GM19239 (cell line): ENCODE measurements around the gene SBK2.
A peak's percentile ranks its signal among the peaks of the same experiment; 100 is the strongest.
"Not testable (repeated sequence)": the region's sequence is repeated elsewhere in the genome, so short reads cannot be mapped to it uniquely, and the experiment has no call there.

Experiments used
- DNase-seq: peaks from one replicate; pipeline ENCODE4 v3.0.0; 2011; ENCODE audit warnings: low spot score; ENCODE audit not compliant: insufficient read length
- FAIRE-seq: peaks from 2 replicates; lab custom pipeline; 2011; peaks lifted over from hg19 to GRCh38; lab: Jason Lieb, UNC

Gene SBK2

DNA sequence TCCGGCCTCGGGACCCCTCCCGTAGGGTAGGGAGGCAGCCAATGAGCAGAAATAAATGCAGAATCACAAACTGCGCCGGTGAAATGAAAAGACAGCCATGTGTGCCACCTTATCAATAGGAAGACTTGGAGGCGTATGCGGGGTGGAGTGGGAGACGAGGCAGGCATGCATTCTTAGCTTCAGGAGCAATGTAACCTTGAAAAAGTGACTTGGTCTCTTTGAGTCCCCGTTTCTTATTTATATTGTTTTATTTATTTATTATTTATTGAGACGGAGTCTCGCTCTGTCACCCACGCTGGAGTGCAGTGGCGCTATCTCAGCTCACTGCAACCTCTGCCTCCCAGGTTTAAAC, 32.7 kb downstream of the SBK2 start:
- no peak for DNase-seq
- no peak for FAIRE-seq

DNA sequence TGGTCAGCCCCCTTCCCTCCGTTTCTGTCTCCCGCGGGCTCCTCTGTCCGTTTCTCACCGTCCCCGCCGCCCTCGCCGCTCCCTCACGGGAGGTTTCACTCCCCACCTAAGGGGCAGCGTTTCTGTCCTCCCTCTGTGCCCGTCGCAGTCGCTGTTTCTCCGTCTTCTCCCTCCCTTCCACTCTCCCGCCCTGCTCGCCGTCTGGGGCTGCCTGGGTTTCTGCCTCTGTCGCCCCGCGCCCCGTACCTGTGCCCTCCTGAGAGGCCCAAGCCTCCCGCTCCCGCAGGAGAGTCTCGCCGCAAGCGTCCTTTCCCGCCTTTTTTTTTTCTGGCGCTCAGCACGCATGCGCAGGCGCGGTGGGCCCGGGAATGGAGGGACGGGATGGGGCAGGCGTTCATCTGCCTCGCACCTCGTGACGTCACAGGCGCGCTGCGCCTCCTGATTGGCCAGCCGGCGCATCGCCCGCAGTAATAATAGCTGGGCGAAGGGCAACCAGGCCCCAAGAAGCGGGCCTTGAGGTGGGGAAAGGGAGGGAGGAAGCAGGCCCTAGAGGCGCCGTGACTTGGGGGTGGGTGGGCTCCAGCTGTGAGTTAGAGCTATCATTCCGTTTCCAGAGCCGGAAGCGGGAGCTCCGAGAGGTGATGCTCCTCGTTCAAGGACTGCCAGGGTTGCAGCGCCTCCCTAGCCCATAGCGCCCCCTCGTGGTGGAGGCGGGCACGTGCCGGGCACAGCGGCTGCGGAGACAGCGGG, 33.3 kb downstream of the SBK2 start:
- peak; percentile 98 for DNase-seq
- peak; percentile 97 for FAIRE-seq

DNA sequence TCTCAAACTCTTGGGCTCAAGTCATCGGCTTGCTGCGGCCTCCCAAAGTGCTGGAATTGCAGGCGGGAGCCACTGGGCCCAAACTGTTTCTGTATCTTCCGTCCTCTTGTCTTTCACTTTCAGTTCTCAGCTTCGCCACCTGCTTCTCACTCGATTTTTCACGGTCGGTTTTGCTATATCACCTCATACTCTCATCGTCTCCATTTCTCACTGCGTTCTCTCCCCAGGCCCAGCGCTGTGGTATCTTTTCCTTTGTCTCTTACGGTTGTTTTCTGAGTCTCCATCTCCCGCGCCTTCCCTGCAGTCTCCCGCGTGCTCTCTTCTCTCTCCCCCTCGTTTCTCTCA, 33.8 kb downstream of the SBK2 start:
- FAIRE-seq (no peak), DNase-seq (no peak)

DNA sequence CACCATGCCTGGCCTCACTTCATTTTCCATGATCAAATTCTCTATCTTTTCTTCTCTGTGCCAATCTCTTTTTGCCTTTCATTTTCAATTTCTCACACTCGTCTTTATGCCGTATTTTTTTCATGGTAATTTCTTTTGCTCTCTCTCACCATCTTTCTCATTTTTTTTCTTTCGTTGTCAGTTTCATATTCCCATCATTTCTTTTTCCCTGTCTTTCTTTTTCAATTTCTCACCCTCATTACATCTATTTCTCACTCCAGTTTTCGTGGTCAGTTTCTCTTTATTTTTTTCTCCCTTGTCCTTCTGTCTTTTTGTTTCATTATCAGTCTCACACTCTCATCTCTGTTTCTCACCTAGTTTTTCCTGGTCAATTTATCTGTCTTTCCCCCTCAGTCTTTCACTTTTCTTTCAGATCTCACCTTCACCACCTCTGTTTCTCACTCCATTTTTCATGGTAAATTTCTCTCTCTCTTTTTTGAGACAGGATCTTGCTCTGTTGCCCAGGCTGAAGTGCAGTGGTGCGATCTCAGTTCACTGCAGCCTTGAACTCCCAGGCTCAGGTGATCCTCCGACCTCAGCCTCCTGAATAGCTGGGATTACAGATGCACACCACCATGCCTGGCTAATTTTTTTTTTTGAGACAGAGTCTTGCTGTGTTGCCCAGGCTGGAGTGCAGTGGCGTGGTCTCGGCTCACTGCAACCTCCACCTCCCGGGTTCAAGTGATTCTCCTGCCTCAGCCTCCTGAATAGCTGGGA, 34.6 kb downstream of the SBK2 start:
- FAIRE-seq = no peak
- DNase-seq = no peak

DNA sequence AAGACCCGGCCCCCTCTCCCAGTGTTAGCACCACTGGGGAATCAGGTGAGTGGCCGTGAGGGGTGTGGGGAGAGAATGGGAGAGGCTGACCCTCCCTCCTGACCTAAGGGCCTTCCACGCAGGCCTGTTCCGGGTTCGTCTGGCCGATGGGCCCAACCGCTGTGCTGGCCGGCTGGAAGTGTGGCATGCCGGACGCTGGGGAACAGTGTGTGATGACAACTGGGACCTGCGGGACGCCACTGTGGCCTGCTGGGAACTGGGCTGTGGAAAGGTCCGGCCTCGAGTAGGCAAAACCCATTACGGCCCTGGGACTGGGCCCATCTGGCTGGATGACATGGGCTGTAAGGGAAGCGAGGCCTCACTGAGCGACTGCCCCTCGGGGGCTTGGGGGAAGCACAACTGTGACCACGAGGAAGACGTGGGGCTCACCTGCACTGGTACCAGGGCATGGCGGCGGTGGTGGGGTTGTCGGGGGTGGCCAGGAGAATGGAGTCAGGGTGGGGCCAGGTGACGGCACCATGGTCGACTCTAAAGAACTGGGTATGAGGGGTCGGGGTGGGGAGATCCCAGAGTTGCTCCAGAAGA, 36.5 kb downstream of the SBK2 start:
- DNase-seq = no peak
- no peak for FAIRE-seq

DNA sequence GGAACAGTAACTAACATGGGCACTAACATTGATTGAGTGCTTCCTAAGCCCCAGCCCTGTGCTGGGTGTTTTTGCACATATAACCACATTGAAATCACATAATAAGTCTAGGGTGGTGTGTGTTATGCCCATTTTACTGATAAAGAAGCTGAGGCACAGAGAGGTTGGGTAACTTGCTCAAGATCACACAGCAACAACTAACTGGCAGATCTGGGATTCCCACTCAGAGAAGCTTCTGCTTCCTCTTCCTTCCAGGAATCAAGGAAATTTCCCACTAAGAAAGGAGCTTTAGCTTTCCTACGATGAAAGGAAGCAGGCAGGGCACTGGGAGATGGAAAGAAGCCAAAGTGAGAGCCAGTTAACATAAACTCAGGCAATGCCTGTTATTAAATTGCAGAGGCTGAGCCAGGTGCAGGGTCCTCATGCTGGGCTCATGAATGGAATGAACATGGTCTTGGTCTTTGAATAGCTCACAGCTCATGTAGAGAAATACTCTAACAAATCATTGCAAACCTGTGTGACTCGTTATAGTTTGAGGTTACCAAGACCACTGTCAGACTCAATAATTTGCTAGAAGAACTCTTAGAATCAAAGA, 38.6 kb downstream of the SBK2 start:
- DNase-seq (no peak), FAIRE-seq (no peak)

DNA sequence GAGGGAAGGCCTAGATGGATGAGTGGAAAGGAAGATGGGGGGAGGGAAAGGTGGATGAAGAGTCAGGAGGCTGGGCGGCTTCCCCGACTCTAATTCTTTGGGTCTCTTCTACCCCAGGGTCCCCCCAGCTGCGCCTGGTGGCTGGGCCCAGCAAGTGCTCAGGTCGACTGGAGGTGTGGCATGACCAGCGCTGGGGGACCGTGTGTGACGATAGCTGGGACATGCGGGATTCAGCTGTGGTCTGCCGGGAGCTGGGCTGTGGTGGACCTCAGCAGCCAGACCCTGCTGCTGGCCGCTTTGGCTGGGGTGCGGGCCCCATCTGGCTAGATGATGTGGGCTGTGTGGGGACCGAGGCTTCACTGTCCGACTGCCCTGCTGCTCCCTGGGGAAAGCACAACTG, 39.2 kb downstream of the SBK2 start:
- DNase-seq = no peak
- no peak for FAIRE-seq

DNA sequence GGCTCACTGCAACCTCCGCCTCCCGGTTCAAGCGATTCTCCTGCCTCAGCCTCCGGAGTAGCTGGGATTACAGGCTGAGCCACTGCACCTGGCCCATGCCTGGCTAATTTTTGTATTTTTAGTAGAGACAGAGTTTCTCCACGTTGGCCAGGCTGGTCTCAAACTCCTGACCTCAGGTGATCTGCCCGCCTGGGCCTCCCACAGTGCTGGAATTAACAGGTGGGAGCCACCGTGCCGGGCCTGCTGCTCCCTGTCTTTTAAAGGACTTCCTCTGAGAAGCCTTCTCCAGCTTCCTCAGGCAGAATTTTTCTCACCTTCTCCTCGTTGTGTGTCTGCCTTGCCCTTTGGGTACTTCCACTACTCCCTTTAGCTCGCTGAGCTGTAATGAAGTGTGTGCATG, 40.1 kb downstream of the SBK2 start:
- not testable (repeated sequence) for FAIRE-seq, DNase-seq

DNA sequence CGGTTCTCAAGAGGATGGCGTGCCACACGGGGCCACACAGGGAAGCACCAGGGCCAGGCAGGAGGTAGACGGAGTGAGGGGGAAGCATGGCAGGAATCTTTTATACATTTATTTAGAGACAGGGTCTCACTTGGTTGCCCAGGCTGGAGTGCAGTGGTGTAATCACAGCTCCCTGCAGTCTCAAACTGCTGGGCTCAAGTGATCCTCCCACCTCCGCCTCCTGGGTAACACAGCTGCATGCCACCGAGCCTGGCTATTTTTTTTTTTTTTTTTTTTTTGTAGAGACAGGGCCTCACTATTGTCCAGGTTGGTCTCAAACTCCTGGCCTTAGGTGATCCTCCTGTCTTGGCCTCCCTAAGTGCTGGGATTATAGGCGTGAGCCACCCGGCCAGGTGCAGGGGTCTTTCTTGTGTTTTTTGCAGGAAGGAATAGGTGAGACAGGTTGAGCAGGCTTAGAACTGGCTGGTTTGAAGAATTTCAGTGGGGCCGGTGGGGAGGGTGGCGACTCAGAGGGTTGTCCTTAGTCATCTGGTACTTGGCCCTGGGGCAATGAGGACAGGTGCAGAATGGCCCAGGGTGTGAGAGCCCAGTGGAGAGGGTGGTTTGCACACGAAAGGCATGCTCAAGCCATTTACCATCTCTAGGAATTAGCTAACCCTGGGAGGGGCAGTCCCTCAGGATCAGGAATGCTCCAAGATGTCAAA, 41.1 kb downstream of the SBK2 start:
- FAIRE-seq (no peak), DNase-seq (no peak)

DNA sequence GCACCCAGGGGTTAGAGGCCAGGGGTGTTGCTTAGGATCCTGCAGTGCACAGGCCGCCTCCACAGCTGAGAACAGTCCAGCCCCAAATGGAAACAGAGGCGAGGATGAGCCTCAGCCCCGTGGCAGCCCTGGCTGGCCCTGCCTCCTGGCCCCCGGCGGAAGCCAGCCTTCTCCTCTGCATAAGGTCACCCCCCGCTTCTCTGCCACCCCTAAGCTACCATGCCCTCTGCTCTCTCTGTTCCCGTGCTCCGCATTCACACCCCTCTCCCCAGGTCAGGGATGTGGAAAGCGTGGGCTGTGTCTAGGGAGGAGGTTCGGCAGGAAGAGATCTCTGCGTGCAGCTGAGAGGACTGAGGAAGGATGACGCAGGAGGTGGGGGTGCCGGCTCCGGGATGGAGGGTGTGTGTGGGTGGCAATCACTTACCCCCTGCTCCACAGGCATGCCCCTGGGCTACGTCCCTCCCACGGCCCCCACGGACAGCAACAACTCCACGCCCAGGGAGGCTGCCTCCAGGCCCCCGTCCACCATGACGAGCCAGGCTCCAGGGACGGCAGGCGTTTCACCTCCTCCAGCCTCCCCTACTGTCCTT, 42.7 kb downstream of the SBK2 start:
- FAIRE-seq (no peak), DNase-seq (no peak)

DNA sequence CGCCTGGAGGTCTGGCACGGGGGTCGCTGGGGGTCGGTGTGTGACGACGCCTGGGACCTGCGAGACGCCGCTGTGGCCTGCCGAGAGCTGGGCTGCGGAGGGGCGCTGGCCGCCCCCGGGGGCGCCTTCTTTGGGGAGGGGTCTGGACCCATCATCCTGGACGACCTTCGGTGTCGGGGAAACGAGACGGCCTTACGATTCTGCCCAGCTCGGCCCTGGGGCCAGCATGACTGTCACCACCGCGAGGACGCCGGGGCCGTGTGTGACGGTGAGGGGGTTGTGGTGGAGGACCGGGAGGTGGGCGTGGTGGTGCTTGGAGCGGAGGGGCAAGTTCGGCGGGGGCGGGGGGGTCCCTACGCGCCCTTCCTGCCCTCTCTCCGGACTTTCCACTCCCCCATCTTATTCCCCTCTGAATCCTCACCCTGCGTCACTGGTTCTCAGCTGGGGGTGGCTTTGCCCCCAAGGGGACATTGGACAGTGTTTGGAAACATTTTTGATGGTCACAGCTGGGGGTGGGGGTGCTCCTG, 43.2 kb downstream of the SBK2 start:
- FAIRE-seq (no peak), DNase-seq (no peak)

DNA sequence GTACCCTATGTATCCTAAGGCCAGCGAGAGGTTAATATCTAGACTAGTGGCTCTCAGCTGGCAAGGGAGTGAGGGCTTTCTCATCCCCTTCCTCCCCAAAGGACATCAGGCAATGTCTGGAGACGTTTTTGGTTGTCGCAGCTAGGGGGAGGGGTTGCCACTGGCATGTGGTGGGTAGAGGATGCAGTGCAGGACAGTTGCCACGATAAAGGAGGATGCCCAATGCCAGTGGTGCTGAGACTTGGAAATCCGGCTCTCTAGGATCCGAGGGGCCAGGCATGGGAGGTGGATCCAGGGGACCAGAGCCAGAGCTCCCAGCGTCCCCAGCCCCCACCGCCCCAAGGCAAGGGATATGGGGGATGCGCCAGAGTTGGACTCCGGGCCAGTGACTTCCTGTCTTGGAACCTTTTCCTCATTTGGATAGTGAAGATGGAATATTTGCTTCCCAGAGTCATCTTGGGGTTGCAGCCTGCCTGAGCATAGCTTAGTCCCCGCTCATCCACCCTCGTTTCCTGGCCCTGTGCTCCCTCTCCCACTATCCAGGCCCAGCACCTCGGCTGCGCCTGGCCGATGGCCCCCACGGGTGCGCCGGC, 43.8 kb downstream of the SBK2 start:
- FAIRE-seq = no peak
- DNase-seq = no peak

DNA sequence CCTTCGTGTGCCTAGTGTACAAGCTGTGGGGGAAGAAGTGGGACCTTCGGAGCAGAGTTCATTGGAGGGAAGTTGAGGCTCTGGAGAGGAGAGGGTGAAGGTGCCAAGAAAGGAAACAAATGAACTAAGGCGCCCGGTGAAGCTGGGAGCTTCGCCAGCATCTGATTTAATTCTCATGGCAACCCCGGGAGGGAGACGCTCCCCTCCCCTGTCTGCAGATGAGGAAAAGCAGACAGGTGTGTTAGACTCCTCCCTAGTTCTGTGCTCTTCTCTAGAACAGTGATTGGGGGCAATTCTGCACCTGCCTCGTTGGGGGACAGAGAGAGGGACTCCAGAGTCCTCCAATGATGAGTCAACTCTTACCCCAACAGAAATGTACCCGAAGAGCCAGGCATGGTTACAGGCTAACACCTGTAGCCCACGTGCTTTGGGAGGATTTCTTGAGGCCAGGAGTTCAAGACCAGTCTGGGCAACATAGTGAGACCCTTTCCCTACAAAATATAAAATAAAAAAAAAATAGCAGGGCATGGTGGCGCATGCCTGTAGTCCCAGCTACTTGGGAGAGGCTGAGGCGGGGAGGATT, 44.5 kb downstream of the SBK2 start:
- FAIRE-seq (no peak), DNase-seq (no peak)

DNA sequence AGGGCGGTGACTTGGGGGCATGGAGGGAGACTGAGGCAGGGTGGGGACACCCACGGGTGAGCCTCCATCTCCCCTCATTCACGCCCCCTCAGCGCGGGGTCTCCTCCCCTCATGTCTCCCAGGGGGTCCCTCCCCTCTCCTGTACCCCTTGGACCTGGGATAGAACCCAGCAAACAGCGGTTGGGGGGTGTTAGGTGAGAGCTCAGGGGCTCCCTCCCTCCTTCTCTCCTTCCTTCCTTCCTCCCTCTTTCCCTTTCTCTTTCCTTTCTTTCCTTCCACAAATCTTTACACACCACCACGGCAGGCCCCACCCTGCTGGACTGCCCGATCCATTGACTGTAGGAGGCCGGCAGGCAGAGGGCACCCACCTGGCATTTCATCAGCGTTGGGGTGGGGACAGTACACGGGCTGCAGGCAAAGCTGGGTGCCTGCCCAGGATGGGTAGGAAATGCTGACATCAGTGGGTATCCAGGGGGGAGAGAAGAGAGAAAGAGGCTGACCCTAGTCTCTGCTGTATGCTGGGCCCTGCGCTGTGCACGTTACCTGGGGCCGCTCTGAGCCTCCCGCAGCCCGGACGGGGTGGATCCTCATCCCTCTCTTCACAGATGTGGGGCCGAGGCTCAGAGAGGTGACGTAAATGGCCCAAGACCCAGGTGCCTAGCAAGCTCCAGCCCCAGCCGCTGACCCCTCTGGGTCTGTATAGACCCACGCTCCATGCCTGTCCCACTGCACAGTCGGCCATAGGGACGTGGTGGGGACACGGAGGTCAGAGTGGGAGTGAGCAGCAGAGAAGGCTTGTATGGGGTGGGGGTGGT, 45.2 kb downstream of the SBK2 start:
- FAIRE-seq (no peak), DNase-seq (no peak)

DNA sequence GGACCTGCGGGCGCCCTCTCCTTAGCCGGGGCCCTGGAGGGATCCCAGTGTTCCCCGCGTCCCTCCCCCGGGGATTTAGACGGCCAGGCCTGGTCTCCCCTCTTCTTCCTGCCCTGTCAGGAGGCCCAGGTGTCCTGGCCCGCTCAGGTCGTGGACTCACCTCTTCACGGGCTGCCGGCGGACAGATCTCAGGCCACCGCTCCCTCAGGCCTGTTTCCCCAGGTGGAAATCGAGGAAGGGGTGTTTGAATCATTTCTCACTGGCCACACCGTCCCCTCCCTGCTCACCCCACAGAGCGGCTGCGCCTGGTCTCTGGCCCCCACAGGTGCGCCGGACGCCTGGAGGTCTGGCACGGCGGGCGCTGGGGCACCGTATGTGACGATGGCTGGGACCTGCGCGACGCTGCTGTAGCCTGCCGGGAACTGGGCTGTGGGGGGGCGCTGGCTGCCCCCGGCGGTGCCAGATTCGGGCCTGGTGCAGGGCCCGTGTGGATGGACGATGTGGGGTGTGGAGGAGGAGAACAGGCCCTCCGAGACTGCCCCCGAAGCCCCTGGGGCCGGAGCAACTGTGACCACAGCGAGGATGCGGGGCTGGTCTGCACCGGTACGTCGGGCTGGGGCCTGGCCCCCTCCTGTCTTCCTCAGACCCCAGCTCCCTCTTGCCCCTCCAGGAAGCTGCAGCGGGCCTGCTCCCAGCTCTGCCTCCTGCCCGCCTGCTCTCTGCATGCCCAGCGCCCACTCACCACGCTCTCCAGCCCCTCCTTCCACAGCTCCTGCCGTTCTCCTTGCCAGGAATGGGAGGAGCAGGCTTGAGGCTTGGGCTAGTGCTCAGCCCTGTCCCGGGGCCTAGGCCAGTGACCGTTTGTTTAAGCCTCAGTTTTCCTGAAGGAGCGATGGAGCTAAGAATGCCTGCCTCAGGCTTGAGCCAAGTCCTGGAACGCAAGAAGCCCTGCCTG, 46.2 kb downstream of the SBK2 start:
- FAIRE-seq = no peak
- DNase-seq = no peak

DNA sequence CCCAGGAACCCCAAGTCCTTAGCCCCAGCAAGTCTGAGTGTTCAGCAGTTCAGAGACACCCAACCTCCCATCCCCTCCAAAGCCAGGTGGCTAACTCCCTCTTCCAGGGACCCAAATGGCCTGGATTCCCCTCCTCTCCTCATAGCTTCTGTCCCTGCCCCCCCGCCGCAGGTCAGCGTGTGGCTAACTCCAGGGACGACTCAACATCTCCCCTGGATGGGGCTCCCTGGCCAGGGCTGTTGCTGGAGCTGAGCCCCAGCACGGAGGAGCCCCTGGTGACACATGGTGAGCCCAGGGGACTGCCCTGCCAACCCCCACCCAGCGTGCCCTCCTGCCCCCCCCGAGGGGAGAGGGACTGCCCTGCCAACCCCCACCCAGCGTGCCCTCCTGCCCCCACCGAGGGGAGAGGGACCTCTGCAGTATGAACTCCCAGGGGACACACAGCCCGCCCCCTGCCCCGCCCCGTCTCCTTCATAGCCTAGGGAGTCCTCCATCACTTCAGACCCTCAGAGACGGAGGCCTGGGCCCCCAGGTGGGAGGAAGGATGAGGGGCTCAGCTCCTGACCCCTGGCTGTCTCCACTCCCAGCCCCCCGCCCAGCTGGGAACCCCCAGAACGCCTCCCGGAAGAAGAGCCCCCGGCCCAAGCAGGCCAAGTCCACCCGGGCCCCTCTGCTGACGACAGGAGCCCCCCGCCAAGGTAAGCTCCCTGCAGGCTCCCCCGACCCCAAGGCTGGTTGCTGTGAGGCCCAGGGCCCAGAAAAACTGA, 47.0 kb downstream of the SBK2 start:
- no peak for DNase-seq
- no peak for FAIRE-seq
